Dedifferentiated amniotic fluid mesenchymal stem cell (primary cell): ENCODE results near the gene PSMC5.
"Not testable (repeated sequence)": the region's sequence is repeated elsewhere in the genome, so short reads cannot be mapped to it uniquely, and the experiment has no call there.

ENCODE experiments used
- DNase-seq: peaks from one replicate; pipeline ENCODE4 v3.0.0-alpha.2; 2016; ENCODE audit errors: extremely low spot score

PSMC5 gene

GRCh38 chr17:63838631-63839171, 11.5 kb downstream of the PSMC5 start:
- no peak for DNase-seq

GRCh38 chr17:63840591-63841349, 13.5 kb downstream of the PSMC5 start:
- DNase-seq: no peak

- peak; percentile 47 for DNase-seq
These were observed 14.3 kb downstream of the PSMC5 start for GRCh38 chr17:63841350-63842172.

GRCh38 chr17:63842173-63842539, 14.9 kb downstream of the PSMC5 start:
- no peak for DNase-seq

GRCh38 chr17:63842540-63843386, 15.5 kb downstream of the PSMC5 start, which contains the start of gene SMARCD2:
SMARCD2 (minus strand) TSS chr17:63842685; CDS start chr17:63842674, 11 bp downstream.
- DNase-seq: peak; percentile 99

- not testable (repeated sequence) for DNase-seq
These were observed 16.2 kb downstream of the PSMC5 start for GRCh38 chr17:63843387-63843888.

GRCh38 chr17:63843910-63844677, 16.9 kb downstream of the PSMC5 start:
- no peak for DNase-seq

- DNase-seq: no peak
These were observed 18.3 kb downstream of the PSMC5 start for GRCh38 chr17:63845509-63845908.

GRCh38 chr17:63847525-63848249, 20.5 kb downstream of the PSMC5 start:
- no peak for DNase-seq

- peak; percentile 60 for DNase-seq
These were observed 21.8 kb downstream of the PSMC5 start for GRCh38 chr17:63848834-63849689.

- DNase-seq: no peak
These were observed 23.2 kb downstream of the PSMC5 start for GRCh38 chr17:63850401-63850800.

- no peak for DNase-seq
These were observed 26.0 kb downstream of the PSMC5 start for GRCh38 chr17:63853260-63853659.

- DNase-seq: no peak
These were observed 27.5 kb downstream of the PSMC5 start for GRCh38 chr17:63854709-63855108.

GRCh38 chr17:63855185-63855584, 28.0 kb downstream of the PSMC5 start:
- DNase-seq: no peak

GRCh38 chr17:63856425-63856824, 29.2 kb downstream of the PSMC5 start:
- DNase-seq: not testable (repeated sequence)

- DNase-seq: no peak
These were observed 32.0 kb downstream of the PSMC5 start for GRCh38 chr17:63859257-63859656.

- DNase-seq: not testable (repeated sequence)
These were observed 39.4 kb downstream of the PSMC5 start for GRCh38 chr17:63866625-63867024.

- not testable (repeated sequence) for DNase-seq
These were observed 42.5 kb downstream of the PSMC5 start for GRCh38 chr17:63869491-63870291.
